ENCODE measurements around the gene XPNPEP3.
"Not testable (repeated sequence)": the region's sequence is repeated elsewhere in the genome, so short reads cannot be mapped to it uniquely, and the experiment has no call there.

XPNPEP3 gene

GRCh38 chr22:40855979-40856512 is 902 bp upstream of the XPNPEP3 start:
- peak in 1 of 2 donors; percentile 4 for DNase-seq (ENCODE audit: low read depth in 1 of 2, low spot score in 1 of 2)

DNA sequence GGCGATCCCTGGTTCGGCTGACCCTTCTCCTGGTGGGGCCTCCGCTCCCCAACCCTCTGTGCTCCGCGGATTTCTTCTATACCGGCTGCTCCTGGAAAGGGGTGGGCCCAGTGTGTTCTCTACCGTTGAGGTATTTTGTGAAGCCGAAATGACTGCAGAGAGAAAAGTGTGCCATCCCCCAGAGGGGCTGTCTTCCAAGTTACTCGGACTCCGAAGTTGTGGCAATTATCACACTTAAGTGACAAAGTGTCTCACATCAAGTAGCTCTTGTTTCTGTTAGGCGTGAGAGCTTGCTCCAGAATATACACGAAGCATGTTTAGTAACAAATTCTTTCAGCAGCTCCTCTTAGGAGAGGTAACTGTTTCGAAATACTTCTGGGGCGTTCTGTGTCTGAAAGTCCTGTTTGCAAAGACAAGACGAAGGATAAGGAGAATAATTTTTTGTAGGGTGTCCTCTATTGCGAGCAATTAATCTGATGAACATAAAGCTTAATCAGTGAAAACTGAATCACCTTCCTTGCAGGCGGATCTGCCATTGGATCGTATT is 434 bp downstream of the XPNPEP3 start:
- no peak for DNase-seq (ENCODE audit: low read depth in 1 of 2, low spot score in 1 of 2)

- no peak for DNase-seq (ENCODE audit: low read depth in 1 of 2, low spot score in 1 of 2)
Measured at GRCh38 chr22:40862013-40862412, 5.1 kb downstream of the XPNPEP3 start, which contains the start of gene DNAJB7. DNAJB7 (minus strand) TSS chr22:40862113; CDS start chr22:40861994, 119 bp downstream.

DNA sequence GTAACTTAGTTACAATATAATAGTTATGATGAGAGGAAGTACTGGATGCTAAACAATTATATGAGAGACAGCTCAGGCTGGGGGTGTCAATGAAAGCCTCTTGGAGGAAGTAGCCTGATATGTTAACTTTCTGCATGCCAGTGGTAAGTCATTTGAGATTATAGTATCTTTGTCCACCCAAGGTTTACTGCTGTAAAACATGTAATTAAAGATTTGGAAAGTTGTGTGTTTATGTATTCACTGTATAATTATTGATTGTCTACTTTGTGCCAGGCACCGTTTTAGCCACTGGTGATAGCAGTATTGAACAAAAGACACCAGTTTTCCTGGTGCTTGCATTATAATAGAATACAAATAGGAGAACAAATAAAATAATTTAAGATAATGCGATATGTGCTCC is 5.6 kb downstream of the XPNPEP3 start:
- no peak for DNase-seq (ENCODE audit: low read depth in 1 of 2, low spot score in 1 of 2)

GRCh38 chr22:40867109-40867508 is 10.2 kb downstream of the XPNPEP3 start:
- no peak for DNase-seq (ENCODE audit: low read depth in 1 of 2, low spot score in 1 of 2)

GRCh38 chr22:40868379-40868778 is 11.4 kb downstream of the XPNPEP3 start:
- not testable (repeated sequence) for DNase-seq (ENCODE audit: low read depth in 1 of 2, low spot score in 1 of 2)

DNA sequence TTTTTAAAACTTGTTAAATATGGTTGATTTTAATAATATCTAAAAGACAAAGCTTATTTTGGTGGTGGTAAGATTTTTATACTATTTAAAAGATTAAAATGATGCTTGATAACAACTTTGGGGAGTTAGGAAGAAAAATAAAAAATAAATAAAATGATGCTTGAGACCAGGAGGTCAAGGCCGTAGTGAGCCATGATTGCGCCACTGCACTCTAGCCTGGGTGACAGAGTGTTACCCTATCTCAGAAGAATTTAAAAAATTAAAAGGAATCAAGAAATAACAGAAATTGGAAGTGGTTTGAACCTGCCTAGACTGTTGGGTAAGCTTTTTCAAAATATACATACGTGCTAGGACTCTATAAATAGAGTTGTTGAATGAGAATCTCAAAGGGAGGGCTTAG is 17.1 kb downstream of the XPNPEP3 start:
- DNase-seq (ENCODE audit: low read depth in 1 of 2, low spot score in 1 of 2) = no peak

GRCh38 chr22:40875111-40875510 is 18.2 kb downstream of the XPNPEP3 start:
- DNase-seq (ENCODE audit: low read depth in 1 of 2, low spot score in 1 of 2) = no peak

GRCh38 chr22:40876907-40877306 is 20.0 kb downstream of the XPNPEP3 start:
- DNase-seq (ENCODE audit: low read depth in 1 of 2, low spot score in 1 of 2) = no peak

DNA sequence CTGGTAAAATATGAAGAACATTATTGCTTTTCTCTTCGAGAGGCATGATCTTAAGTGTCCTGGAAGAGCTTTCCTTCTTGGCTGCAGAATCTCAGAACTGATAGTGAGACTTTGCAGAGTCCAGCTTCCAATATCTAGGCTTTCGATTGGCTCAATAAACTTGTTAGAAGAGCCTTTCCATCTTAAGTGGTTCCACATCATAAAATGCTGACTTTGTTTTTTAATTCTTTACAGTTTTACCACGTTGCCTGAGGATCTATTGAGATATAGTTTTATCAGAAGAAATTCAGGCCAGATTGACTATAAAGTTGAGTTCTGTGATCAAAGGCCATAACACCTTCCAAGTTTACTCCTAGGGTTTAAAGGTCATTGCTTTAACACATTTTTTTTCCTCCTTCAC is 20.5 kb downstream of the XPNPEP3 start:
- no peak for DNase-seq (ENCODE audit: low read depth in 1 of 2, low spot score in 1 of 2)

DNA sequence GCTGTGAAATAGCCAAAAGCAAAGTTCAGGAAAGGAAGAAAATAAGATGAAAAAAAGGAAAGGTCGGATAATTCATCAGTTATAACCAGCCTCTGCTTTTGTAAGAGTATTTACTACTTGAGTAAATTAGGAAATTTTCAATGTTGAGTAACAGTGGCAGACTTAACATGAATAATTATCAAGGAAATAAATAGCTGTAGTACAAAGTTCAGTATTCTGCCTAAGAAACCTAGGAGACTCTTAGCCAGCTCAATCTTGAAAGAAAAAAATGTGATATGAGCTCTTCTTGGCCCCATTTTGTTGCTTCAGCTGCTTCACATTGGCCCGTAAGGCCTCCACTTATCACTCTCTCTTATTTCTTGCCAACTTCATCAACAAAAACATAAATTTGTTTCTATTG is 22.0 kb downstream of the XPNPEP3 start:
- no peak for DNase-seq (ENCODE audit: low read depth in 1 of 2, low spot score in 1 of 2)

- DNase-seq (ENCODE audit: low read depth in 1 of 2, low spot score in 1 of 2) = no peak
Measured at GRCh38 chr22:40889116-40889515, 32.2 kb downstream of the XPNPEP3 start.

- DNase-seq (ENCODE audit: low read depth in 1 of 2, low spot score in 1 of 2) = no peak
Measured at GRCh38 chr22:40890881-40891280, 33.9 kb downstream of the XPNPEP3 start.

DNA sequence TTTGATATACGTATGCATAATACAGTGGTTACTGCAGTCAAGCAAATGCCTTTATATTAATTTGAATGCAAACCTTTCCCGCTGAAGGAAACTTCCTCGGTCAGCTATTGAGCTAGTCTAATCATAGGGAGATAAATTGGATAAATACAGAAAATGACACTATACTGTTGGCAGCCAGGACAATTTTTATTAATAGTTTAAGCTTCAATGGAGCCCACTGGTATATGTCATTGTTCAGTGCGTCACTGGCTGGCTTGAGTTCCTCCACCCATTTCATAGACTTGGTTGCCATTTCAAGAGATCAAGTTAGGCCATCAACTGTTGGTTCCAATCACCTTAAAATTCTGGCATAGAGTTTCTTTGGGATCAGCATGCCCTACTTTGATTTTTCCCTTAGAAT is 37.5 kb downstream of the XPNPEP3 start:
- no peak for DNase-seq (ENCODE audit: low read depth in 1 of 2, low spot score in 1 of 2)

GRCh38 chr22:40898850-40899357 is 42.0 kb downstream of the XPNPEP3 start:
- no peak for DNase-seq (ENCODE audit: low read depth in 1 of 2, low spot score in 1 of 2)

- DNase-seq (ENCODE audit: low read depth in 1 of 2, low spot score in 1 of 2) = no peak
Measured at GRCh38 chr22:40904101-40904500, 47.2 kb downstream of the XPNPEP3 start.

DNA sequence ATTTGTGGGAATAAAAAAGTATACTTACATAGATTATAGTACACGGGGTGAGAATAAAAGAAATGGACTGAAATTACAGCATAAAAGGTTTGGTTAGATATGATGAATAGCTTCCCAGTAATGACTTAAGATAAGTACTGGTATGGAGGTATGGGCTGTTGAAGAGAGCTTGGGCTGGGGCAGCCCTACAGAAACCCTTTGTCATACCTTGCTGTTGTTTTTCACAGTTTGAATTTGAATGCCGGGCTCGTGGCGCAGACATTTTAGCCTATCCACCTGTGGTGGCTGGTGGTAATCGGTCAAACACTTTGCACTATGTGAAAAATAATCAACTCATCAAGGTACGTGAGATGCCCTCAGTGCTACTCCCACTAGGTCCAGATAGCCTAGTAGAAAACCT is 51.9 kb downstream of the XPNPEP3 start:
- DNase-seq (ENCODE audit: low read depth in 1 of 2, low spot score in 1 of 2) = no peak

- no peak for DNase-seq (ENCODE audit: low read depth in 1 of 2, low spot score in 1 of 2)
Measured at GRCh38 chr22:40911772-40912171, 54.8 kb downstream of the XPNPEP3 start.

- not testable (repeated sequence) for DNase-seq (ENCODE audit: low read depth in 1 of 2, low spot score in 1 of 2)
Measured at GRCh38 chr22:40912987-40913386, 56.0 kb downstream of the XPNPEP3 start.

DNA sequence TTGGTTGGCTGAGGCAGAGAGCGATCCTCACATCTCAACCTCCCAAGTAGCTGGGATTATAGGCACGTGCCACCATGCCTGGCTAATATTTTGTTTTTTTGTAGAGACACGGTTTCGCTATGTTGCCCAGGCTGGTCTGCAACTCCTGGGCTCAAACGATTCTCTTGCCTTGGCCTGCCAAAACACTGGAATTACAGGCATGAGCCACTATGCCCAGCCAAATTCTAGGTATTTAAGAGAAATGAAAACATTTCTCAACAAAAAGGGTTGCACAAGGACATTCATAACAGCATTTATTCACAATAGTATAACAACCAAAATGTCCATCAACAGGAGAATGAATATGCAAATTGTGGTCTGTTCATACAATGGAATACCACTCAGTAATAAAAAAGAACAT is 62.5 kb downstream of the XPNPEP3 start:
- DNase-seq (ENCODE audit: low read depth in 1 of 2, low spot score in 1 of 2) = no peak

DNA sequence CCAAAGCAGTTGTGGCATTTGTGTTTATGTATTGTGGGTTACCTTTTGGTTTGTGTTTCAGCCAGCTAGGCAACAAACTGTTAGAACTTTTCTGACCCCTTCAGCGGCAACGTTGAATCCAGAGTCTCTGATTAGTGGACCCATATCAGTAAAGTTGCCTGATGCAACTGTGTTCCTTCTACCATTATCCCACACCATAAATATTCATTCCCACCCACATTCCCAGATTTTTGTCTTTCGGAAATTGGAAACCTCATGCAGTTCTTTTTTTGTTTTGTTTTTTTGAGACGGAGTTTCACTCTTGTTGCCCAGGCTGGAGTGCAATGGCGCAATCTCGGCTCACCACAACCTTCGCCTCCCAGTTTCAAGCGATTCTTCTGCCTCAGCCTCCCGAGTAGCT is 63.6 kb downstream of the XPNPEP3 start:
- no peak for DNase-seq (ENCODE audit: low read depth in 1 of 2, low spot score in 1 of 2)

GRCh38 chr22:40922484-40923303 is 65.7 kb downstream of the XPNPEP3 start:
- no peak for DNase-seq (ENCODE audit: low read depth in 1 of 2, low spot score in 1 of 2)
